Dedifferentiated amniotic fluid mesenchymal stem cell (primary cell): ENCODE measurements around the gene SDK1.

Experiments used
- DNase-seq: peaks from one replicate; pipeline ENCODE4 v3.0.0-alpha.2; 2016; ENCODE audit errors: extremely low spot score

The SDK1 gene

DNA sequence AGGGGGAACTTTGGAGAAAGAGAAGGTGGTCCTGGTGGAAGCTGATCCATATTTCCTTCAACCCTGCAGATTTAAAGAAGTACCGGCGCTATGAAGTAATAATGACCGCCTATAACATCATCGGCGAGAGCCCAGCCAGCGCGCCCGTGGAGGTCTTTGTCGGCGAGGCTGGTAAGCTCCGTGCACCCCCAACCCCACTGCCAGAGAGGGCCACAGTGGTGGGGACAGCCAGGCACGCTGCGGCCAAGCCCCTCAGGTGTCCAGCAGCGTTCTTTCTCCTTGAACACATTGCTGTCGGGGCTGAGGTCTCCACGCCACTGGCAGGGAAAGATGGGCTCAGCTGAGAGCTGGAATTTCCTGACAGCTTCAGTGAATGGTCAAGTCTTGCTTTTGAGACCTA, 877.4 kb downstream of the SDK1 start:
- no peak for DNase-seq

DNA sequence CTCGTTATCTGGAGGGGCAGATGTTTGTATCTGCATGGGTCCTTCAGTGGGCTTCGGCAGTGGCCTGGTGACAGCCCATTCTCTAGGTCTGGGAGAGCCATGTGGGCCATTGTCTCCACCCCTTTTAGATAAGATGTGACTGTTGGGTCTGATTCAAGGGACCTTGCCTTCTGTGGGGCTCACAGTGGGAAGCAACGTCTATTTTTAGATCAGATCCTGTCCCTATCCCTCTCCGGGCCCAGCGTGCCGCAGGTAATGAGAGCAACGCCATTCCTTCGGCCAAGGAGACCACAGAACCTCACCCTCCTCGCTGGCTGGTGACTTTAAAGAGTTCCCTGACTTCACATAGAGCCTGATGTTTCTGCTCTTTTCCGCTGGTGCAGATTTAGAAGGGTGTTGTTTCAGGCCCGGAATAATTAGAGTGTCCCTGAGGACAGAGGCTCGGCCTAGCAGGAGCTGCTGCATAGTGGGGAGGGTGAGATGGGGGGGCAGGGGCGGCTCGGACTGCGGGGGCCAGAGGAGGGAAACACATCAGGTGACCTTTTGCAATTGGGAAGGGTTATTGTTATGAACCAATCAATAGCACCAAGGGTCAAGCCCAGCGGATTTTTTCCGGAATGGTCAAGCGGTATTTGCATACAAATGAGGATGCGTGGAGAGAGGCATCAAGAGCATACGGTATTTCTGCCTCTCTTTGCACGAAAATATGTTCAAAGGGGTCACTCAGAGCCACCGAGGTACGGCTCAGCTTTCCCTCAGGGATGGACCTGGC, 878.0 kb downstream of the SDK1 start:
- DNase-seq, result no peak

DNA sequence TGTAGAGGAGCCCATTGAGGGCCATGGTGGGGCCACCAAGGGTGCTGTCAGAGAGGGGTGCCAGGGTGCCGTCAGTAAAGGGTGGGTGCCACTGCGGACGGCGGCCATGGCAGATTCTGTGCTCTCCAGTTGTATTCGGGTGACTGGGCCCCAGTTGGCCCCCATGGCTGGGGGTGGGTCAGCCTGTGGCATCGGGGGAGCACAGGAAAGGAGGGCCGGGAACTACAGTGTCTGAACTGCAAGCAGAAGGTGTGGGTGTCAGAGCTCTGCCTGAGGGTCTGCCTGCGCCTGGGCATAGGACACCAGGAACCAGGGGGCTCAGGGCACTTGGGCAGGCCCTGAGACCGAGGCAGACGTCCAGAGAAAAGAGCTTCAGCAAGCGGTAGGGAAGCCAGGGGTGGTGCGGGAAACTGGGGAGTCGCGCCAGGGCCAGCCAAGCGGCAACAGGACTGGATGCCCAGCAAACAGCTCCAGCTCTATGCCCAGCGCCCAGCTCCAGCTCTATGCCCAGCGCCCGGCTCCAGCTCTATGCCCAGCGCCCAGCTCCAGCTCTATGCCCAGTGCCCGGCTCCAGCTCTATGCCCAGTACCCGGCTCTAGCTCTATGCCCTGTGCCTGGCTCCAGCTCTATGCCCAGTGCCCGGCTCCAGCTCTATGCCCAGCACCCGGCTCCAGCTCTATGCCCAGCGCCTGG, 878.8 kb downstream of the SDK1 start:
- DNase-seq, result no peak

DNA sequence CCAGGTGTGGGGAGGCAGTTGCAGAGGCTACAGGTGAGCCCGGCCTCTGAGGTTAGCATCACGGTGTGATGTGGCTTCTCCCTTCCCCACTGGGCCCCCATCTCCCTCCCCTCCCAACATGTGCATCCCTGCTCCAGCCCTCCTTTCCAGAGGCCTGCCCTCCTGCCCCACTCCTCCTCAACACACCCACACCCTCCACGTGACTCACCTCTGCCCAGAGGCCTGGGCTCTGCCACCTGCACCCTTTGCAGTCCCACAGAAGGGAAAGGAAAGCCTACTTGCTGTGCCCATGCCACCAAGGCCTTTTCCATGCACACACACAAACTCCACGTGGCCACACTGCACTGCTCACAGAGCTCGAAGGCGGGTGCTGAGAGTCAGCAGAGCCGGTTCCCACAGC, 880.4 kb downstream of the SDK1 start:
- DNase-seq, result no peak

DNA sequence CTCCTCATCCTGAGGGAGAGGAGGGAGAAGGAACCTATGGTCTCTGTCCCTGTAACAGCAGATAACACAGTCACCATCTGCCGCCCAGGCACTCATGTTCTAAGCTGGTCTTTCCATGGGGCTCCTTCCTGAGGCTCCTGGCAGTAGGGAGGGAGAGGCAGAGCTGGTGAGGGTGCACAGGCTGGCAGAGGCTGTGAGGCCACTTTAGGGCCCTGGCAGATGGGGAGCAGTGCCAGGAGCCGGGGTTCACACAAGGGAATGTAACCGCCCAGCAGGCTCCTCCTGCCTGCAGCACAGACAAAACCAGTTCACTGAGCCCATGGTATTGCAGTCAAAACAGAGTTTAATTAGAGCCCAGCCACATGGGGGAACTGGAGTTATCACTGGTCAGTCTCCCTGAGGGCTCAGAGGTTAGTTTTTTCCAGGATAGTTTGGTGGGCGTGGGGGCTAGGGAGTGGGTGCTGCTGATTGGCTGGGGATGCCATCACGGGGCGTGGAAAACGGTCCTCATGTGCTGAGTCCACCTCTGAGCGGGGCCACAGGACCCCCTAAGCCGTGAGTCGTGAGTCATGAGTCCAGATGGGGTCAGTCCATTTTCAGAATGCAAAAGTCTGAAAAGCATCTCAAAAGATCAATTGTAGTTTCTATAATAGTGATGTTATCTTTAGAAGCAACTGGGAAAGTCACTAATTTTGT, 881.7 kb downstream of the SDK1 start:
- no peak for DNase-seq

DNA sequence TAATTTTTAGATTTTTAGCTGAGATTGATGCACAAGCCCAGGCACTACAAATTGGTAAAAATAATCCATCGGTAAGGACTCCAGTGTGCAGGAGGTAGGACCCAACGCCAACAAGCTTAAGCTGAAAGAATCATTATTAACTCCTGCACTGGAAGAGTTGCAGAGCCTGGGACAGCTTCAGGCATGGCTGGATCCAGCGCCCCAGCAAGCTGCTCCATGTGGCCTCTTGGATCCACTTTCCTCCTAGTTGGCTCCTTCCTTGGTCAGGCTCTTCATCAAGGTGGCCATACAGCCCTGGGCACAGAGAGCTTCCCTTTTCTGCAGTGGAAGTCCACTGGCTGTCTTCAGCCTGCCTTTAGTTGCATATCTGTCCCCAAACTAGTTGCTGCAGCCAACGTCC, 883.6 kb downstream of the SDK1 start:
- no peak for DNase-seq

DNA sequence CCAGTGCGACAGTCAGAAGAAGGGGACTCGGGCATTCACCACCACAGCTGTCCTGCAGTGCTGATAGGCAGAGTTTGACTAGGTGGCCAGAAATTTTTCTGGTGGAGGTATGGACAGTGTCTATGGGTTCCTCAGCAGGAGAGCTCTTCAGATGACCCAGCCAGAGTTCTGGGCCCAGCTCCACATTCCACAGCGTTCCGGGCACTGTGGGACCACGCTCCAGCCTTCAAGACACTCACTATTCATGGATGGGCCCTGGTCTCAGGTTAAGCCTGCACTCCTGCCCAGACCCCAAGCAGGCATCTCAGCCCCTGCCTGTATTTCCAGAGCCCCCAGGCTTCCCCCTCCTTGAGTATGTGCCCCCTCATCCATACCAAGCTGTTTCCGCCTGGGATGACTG, 884.1 kb downstream of the SDK1 start:
- no peak for DNase-seq

DNA sequence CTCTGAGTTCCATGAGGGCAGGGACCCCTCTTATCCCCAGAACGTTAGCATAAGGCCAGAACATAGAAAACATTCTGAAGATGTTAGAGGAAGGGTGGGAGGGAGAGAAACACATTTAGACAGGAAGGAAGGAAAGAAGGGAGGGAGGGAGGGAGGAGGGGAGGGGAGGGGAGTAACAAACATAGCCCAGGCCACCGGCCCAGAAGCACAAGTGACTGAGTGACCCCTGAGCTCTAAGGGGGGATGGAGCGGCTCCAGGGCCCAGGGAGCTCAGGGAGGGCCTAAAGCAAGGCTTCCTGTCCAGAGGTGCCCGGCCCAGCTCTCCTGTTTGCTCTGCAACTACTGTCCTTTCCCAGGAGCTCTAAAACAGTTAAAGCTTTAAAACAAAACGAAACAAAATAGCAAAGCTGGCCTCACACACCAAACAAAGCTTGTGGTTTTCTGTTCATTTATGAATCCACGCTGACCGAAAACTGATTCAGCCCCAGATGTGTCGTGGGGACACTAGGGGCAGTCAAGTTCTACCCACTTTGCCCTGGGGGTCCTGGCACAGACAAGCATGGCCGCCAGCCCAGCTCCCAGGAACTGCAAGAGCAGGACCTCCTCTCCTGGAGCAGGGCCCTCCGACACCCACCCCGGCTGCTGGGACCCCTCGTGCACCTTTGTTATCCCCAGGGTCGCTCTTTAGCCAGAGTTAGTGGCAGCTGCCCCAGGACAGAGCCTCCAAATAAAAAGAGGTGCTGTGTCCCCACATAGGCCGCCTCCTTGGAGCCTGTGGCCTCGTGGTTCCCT, 884.9 kb downstream of the SDK1 start:
- no peak for DNase-seq

DNA sequence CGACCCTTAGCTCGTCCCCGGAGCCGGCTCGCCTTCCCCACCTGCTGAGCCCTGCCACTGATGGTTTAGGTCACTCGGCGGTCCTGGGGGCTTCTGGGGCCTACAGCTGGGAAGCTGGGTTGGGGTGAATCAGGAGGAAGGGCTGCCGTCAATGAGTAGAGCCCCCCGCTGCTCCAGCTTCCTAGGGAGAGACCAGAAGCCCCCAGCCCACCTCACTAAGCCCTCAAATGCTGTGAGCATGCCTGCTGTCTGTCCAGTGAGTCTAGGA, 885.4 kb downstream of the SDK1 start:
- no peak for DNase-seq

DNA sequence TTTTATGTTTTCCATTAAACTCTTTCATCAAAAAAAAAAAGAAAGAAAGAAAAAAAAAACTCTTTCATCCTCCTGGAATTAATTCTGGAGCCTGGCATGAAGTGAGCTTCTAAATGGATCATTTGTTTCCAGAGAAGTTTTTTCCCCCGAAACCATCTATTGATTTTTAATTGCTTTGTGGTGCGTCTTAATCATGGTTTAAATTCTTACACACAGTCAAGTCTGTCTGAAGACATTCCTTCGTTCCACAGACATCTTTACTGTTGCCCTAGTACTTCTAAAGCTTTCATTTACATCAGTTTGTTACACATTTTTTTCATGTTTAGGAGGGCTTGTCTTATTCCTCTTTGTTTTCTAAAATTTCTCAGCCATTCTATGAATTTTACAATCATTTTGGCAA, 887.6 kb downstream of the SDK1 start:
- DNase-seq, result no peak

DNA sequence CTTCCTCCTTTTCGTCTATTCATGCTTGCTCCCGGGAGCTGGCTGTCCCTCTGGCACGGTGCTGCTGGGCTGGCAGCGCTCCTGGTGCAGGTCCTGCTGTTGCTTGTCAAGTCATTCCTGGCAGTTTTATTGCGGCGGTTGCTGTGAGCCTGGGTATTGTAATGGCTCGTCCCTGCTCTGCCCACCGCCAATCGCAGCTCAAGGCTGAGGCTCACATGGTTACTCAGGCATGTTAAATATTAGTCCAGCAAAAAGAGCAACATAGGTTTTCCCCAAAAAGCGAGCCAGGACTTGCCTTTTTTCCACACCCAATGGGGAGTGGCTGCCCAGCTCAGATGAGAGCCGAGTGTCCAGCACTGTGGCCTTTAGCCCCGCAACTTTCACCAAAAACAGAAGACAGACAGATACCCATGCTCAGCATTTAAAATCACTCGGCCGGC, 888.1 kb downstream of the SDK1 start:
- no peak for DNase-seq

DNA sequence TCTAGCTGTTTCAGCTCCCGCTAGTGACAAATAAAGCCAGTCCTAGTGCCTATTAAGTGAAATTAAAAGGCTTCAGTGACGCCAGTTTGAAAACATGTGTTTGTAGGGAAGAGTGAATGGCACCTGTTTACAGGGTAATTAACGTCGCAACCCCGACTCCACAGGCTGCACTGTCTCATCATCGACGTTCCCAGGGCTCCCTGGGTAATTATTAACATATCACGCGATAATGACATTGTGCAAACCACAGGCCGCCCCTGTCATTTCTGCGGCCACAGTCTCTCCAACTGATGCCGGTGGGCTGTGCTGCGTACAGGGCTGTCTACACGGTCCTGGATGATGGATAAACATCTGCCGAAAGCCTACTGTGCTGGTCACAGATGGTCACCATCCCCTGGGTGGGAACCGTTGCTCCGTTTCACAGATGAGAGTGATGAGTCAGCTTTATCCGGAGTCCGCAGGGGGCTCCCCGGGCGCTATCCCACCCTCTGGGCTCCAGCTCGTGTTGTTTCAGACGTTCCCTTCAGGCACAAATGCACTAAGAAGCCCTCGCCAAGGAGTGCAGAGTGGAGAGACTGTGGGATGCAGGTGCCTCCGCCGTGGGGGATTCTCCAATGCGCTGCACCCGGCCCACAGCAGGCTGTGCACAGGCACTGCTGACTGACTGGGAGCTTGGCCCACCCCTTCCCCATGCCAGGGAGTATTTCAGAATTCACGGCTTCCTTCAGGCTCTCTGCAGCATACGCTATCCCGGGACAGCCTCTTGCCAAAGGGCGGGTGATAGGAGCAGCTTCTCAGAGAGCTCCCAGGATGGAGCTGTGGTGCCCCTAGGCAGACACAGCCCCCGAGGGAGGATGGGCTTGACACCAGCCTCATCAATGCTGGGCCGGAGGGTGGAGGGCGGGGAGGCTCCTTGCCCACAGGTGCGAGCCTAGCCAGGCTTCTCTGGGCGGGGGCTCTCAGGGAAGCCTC, 889.2 kb downstream of the SDK1 start:
- no peak for DNase-seq

DNA sequence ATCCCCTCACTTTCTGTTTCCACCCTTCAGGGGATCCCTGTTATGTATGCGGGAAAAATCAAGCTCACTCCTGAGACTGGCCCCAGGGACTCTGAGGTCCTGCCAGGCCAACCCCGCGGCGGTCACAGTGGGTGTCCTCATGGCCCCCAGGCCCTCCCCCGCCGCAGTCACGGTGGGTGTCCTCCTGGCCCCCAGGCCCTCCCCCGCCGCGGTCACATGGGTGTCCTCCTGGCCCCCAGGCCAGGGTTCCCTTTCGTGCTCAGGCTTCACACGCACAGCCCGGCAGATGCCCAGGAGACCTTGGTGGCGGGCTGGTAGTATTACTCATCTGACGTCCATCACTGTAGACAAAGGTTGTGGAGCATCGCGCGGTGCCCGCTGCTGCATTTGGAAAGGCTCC, 890.0 kb downstream of the SDK1 start:
- DNase-seq, result no peak

DNA sequence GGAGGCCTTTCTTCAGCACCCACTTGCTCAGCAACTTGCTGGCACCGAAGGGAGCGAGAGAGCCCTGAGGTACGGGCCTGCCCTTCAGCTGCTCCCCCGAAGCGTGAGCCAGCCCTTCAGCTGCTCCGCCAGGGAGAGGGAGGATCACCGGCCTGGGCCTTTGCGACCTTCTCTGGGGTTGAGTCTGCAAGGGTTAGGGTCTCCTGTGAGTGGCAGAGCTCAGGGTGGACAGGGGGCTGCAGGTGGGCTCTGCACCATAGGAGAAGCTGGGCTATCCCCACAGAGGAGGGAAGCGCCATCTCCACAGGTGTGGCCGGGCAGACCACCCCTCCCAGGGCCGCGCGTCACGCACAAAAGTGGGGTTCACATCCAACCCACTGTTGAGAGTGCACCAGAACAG, 890.5 kb downstream of the SDK1 start:
- no peak for DNase-seq

DNA sequence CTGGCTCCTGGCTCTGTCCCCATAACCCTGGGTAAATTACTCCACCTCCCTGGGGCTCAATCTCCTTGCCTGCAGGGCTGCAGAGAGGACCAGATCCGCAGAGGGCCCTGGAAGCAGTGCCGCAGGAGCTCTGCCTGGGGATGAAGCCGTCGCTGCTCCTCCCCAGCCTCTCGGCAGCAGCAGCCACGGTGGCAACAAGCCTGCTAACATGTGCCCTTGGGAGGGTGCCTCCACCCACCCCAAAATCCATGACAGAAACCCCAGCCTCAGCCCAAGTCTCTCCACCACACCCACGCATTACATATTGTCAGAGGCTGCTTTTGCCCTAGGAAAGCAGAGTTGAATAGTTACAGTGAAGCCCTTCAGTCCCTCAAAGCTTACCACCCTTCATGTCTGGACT, 894.6 kb downstream of the SDK1 start:
- no peak for DNase-seq

DNA sequence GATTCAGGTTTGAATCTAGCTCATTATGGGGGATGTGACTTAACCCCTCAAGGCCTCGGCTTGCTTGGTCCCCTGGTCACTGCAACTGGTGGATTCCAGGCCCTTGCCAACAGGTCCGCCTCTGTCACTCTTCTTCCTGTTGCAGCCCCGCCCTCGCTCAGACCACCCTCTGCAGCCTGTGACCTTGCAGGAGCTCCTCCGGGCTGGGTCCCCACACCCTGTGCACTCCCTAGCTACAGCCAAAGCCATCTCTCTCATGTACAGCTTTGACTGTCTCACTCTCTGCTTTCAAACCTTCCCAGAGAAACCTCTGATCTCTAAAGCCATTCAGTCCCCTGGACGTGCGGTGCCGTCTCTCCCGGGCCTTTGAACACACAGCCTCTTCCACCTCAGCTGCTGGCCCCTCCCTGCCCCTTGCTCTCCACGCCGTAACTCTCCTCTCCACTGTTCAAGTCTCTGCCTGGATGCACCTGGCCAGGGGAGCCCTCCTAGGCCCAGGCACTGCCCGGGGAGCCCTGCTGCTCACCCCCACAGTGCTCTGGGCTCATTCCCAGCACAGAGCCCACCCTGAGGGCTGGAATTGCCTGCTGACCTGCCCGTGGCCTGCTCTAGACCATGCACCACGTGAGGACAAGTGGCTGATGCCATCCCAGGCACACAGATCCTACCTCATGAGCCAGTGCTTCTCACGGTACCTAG, 895.2 kb downstream of the SDK1 start:
- no peak for DNase-seq

DNA sequence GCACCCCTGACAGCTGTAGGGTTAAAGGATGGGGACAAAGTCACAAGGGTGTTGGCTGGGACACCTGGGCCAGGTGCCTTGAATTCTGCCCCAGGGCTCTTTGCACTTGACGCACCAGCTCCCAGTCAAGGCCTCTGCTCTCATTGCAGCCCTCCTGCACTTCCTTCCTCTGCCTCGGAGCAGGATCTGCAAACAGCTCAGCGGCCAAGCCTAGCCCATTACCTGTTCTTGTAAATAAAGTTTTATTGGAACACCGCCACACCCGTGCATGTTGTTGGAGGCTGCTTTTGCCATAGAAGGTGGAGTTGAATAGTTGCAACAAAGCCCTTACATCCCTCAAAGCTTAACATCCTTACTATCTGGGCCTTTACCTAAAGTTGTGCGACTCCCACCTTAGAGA, 897.2 kb downstream of the SDK1 start:
- DNase-seq, result no peak

DNA sequence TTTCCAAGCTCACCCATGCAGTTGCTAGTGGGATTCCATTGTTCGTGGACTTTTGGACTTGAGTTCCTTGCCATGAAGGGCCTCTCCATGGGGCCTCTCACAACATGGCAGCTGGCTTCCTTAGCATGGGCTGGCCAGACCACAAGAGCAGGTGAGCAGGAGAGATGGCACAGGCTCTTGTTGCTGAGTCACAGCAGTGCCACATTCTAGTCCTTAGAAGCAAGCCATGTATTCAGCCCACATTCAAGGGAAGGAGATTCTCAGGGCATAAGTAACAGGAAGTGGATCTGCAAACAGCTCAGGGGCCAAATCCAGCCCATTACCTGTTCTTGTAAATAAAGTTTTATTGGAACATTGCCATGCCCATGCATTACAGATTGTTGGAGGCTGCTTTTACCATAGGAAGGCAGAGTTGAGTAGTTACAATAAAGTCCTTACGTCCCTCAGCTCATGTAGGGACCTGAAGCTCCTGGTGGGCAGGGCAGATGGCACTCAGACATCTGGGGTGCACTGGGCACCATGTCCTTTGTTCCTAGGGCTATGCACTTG, 899.6 kb downstream of the SDK1 start:
- no peak for DNase-seq

DNA sequence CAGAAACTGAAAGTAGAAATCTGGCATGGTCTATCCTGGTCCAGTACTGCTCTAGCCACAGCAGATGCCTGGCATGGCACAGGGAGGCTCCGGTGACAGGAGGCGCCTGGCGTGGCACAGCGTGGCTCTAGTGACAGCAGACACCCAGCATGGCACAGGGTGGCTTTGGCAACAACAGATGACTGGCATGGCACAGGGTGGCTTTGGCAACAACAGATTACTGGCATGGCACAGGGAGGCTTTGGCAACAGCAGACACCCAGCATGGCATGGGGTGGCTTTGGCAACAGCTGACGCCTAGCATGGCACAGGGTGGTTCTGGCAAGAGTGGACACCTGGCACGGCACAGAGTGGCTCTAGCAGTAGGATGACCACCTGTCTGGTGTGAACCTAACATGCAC, 900.5 kb downstream of the SDK1 start:
- no peak for DNase-seq

DNA sequence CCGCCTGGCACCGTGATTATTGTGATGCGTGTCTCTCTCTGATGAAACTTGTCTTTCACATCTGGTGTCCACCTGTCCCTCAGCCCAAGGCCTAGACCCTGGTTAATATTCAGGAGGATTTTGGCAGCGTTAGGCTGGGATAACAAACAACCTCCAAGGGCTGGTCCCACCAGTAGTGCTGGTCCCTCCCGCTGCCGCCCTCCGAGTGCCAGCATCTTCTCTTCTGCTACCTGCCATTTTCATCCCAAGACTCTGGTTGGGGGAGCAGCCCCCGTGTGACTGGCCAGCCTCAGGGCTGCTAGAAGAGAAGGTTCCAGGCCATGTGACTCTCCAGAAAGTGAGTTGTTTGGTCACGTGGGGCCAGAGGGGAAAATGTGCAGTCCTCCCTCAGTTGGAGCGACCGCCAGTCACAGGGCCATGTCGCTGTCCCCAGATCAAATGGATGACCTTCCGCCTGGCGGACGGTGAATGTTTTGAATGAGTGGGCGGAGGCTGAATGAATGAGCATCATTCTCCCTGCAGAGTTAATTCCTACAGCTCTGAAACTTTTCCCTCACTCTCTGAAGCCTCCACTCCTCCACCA, 901.2 kb downstream of the SDK1 start:
- no peak for DNase-seq
